GM12878 (cell line): Measurements from ENCODE around the gene LBHD1.

Experiments used
- CBX5 ChIP-seq: sonication (generic); IDR thresholded peaks from 2 replicates; pipeline ENCODE4 v1.6.1; 2016; ENCODE audit warnings: low read depth, moderate library complexity, mild to moderate bottlenecking, inconsistent platforms
- CEBPB ChIP-seq, 2 experiments: fragments of 150-350 bp in 1 of 2; IDR thresholded peaks; 2 replicates each; pipeline ENCODE4 v1.6.1; 2012 to 2014; ENCODE audit warnings: low read depth in 2 of 2, low read length in 2 of 2, borderline replicate concordance in 1 of 2, inconsistent platforms in 1 of 2
- CTCF ChIP-seq, 3 experiments: IDR thresholded peaks in 2 of 3; conservative IDR thresholded peaks in 1 of 3; 2 replicates each; pipeline ENCODE4 v1.5.1; 2011; ENCODE audit warnings: low read depth in 3 of 3, low read length in 3 of 3, mild to moderate bottlenecking in 3 of 3, control low read depth in 2 of 3, moderate library complexity in 2 of 3, inconsistent platforms in 1 of 3, mixed read lengths in 1 of 3; ENCODE audit not compliant: control insufficient read depth in 2 of 3, insufficient read depth in 1 of 3; ENCODE audit errors: extremely low read depth in 1 of 3
- EGR1 ChIP-seq, 2 experiments: IDR thresholded peaks; 1 replicate in 1 of 2; 2 replicates in 1 of 2; pipeline ENCODE4 v1.6.1; 2011 to 2012; ENCODE audit warnings: low read depth in 2 of 2, low read length in 2 of 2, borderline replicate concordance in 1 of 2, mild to moderate bottlenecking in 1 of 2, moderate library complexity in 1 of 2
- EZH2 ChIP-seq: IDR thresholded peaks from 2 replicates; pipeline ENCODE4 v1.6.1; 2012; ENCODE audit warnings: low read depth, mild to moderate bottlenecking, control low read depth, inconsistent platforms, low read length, borderline replicate concordance; ENCODE audit not compliant: control insufficient read depth
- IRF3 ChIP-seq: fragments of 450-650 bp; IDR thresholded peaks from 2 replicates; pipeline ENCODE4 v1.6.1; 2014; ENCODE audit warnings: mild to moderate bottlenecking
- KDM1A ChIP-seq: fragments of 200-600 bp; sonication (generic); IDR thresholded peaks from 2 replicates; pipeline ENCODE4 v1.6.1; 2016; ENCODE audit warnings: borderline replicate concordance
- MYC ChIP-seq: IDR thresholded peaks from 2 replicates; pipeline ENCODE4 v1.6.1; 2011; ENCODE audit warnings: mild to moderate bottlenecking, low read length, moderate library complexity, inconsistent platforms; ENCODE audit not compliant: insufficient read depth, insufficient replicate concordance, insufficient read length, severe bottlenecking
- PBX3 ChIP-seq: IDR thresholded peaks from 2 replicates; pipeline ENCODE4 v1.6.1; 2011; ENCODE audit warnings: mild to moderate bottlenecking, low read depth, low read length, moderate library complexity; ENCODE audit not compliant: insufficient replicate concordance
- POLR2AphosphoS5 ChIP-seq: IDR thresholded peaks from 2 replicates; pipeline ENCODE4 v1.6.1; 2011; ENCODE audit warnings: mild to moderate bottlenecking, low read length, inconsistent platforms

GRCh38 chr11:62706850-62707247, 34.8 kb upstream of the LBHD1 start:
- no peak for TF ChIP-seq EZH2
- TF ChIP-seq CTCF (IDR thresholded peaks at IDR 0.05 in 2 of 3, conservative IDR thresholded peaks at IDR 0.05 in 1 of 3; ENCODE audit: control insufficient read depth in 2 of 3, extremely low read depth in 1 of 3, insufficient read depth in 1 of 3, low read depth in 3 of 3, low read length in 3 of 3): no peak
- no peak for TF ChIP-seq KDM1A
- no peak for TF ChIP-seq POLR2AphosphoS5
- no peak for TF ChIP-seq IRF3
- TF ChIP-seq EGR1 (IDR thresholded peaks at IDR 0.05; ENCODE audit: borderline replicate concordance in 1 of 2, low read depth in 2 of 2, low read length in 2 of 2): no peak
- no peak for TF ChIP-seq CBX5
- no peak for TF ChIP-seq MYC
- no peak for TF ChIP-seq PBX3
- no peak for TF ChIP-seq CEBPB (IDR thresholded peaks at IDR 0.05; ENCODE audit: borderline replicate concordance in 1 of 2, low read depth in 2 of 2, low read length in 2 of 2)
